Measurements from ENCODE around the gene ZNF483.

DNA sequence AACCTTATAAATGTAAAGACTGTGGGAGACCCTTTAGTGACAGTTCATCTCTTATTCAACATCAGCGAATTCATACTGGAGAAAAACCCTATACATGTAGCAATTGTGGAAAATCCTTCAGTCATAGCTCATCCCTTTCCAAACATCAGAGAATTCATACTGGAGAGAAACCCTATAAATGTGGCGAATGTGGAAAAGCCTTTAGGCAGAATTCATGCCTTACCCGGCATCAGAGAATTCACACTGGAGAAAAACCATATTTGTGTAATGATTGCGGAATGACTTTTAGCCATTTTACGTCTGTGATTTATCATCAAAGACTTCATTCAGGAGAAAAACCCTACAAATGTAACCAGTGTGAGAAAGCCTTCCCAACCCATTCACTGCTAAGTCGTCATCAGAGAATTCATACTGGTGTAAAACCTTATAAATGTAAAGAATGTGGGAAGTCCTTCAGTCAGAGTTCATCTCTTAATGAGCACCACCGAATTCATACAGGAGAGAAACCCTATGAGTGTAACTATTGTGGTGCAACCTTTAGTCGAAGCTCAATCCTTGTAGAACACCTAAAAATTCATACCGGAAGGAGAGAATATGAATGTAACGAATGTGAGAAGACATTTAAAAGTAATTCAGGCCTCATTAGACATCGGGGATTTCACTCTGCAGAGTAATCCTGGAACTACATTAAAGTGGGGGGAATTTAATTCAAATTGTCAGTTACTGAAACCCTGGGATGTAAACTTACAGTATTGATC lies 17.7 kb downstream of the ZNF483 start:
- no peak for TF ChIP-seq POLR2A (IDR thresholded peaks at IDR 0.05)
- TF ChIP-seq, protein P1, sequence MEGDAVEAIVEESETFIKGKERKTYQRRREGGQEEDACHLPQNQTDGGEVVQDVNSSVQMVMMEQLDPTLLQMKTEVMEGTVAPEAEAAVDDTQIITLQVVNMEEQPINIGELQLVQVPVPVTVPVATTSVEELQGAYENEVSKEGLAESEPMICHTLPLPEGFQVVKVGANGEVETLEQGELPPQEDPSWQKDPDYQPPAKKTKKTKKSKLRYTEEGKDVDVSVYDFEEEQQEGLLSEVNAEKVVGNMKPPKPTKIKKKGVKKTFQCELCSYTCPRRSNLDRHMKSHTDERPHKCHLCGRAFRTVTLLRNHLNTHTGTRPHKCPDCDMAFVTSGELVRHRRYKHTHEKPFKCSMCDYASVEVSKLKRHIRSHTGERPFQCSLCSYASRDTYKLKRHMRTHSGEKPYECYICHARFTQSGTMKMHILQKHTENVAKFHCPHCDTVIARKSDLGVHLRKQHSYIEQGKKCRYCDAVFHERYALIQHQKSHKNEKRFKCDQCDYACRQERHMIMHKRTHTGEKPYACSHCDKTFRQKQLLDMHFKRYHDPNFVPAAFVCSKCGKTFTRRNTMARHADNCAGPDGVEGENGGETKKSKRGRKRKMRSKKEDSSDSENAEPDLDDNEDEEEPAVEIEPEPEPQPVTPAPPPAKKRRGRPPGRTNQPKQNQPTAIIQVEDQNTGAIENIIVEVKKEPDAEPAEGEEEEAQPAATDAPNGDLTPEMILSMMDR (IDR thresholded peaks at IDR 0.05) = no peak
- no peak for TF ChIP-seq EP300 (IDR thresholded peaks at IDR 0.05)

Data from ovary (tissue), 3 donors.